Stimulated activated naive B cell treated with anti-CD40 and anti-IgM and Interleukin-4, amounts not matched to agents 10 μg/mL and 1 μg/mL and 100 μg/mL, for 72 hours (primary cell): ENCODE data around the gene NNT.
"Not testable (repeated sequence)": the region's sequence is repeated elsewhere in the genome, so short reads cannot be mapped to it uniquely, and the experiment has no call there.

Experiments
- ATAC-seq, 2 donors: fragments of 150-1000 bp; cut with Tn5 transposase; replicated peaks; 2 replicates each; pipeline ENCODE4 v1.10.0; 2021; ENCODE audit warnings: moderate library complexity in 1 of 2
- DNase-seq: peaks from one replicate; pipeline ENCODE4 v3.0.0; 2021
- H3K27ac Mint-ChIP-seq: one replicate; pipeline ENCODE4 v1.8.0; 2022; ENCODE audit warnings: mild to moderate bottlenecking, mixed read lengths
- H3K27me3 Mint-ChIP-seq, 2 donors: one replicate each; pipeline ENCODE4 v1.8.0; 2022; ENCODE audit warnings: mixed read lengths in 2 of 2
- H3K36me3 Mint-ChIP-seq, 2 donors: one replicate each; pipeline ENCODE4 v1.8.0; 2022; ENCODE audit warnings: mixed read lengths in 2 of 2, mild to moderate bottlenecking in 1 of 2
- H3K4me1 Mint-ChIP-seq, 2 donors: one replicate each; pipeline ENCODE4 v1.8.0; 2022; ENCODE audit warnings: mixed read lengths in 2 of 2, mild to moderate bottlenecking in 1 of 2
- H3K4me3 Mint-ChIP-seq, 2 donors: one replicate each; pipeline ENCODE4 v1.8.0; 2022; ENCODE audit warnings: mild to moderate bottlenecking in 2 of 2, mixed read lengths in 2 of 2, moderate library complexity in 1 of 2
- H3K9me3 Mint-ChIP-seq, 2 donors: one replicate each; pipeline ENCODE4 v1.8.0; 2022; ENCODE audit warnings: mixed read lengths in 2 of 2, mild to moderate bottlenecking in 1 of 2

Gene NNT

GRCh38 chr5:43648499-43649124 is 45.6 kb downstream of the NNT start:
- H3K4me3 Mint-ChIP-seq, result no peak overlapping the region
- no peak overlapping the region for H3K27ac Mint-ChIP-seq
- no peak for ATAC-seq
- H3K9me3 Mint-ChIP-seq, result no peaks in the 10 kb centered on the region
- no peak for DNase-seq
- no peaks in the 10 kb centered on the region for H3K4me1 Mint-ChIP-seq
- H3K36me3 Mint-ChIP-seq, result peaks cover 14 to 21% of the 10 kb centered on the region in 2 donors
- H3K27me3 Mint-ChIP-seq, result no peaks in the 10 kb centered on the region

GRCh38 chr5:43649256-43649655 is 46.3 kb downstream of the NNT start:
- H3K4me3 Mint-ChIP-seq, result no peak overlapping the region
- H3K4me1 Mint-ChIP-seq, result no peaks in the 10 kb centered on the region
- no peak for DNase-seq
- no peak for ATAC-seq
- H3K36me3 Mint-ChIP-seq, result peaks cover 14 to 24% of the 10 kb centered on the region in 2 donors
- H3K27ac Mint-ChIP-seq, result no peak overlapping the region
- H3K9me3 Mint-ChIP-seq, result no peaks in the 10 kb centered on the region
- no peaks in the 10 kb centered on the region for H3K27me3 Mint-ChIP-seq

GRCh38 chr5:43652537-43653302 is 49.7 kb downstream of the NNT start:
- no peaks in the 10 kb centered on the region for H3K9me3 Mint-ChIP-seq
- peaks cover 23 to 39% of the 10 kb centered on the region in 2 donors for H3K36me3 Mint-ChIP-seq
- H3K27ac Mint-ChIP-seq, result no peak overlapping the region
- DNase-seq (no peak), ATAC-seq (no peak)
- no peaks in the 10 kb centered on the region for H3K27me3 Mint-ChIP-seq
- no peak overlapping the region for H3K4me3 Mint-ChIP-seq
- no peaks in the 10 kb centered on the region for H3K4me1 Mint-ChIP-seq

GRCh38 chr5:43658509-43658908 is 55.5 kb downstream of the NNT start:
- Mint-ChIP-seq H3K4me3 (no peak overlapping the region), H3K4me1 (no peaks in the 10 kb centered on the region), H3K27ac (no peak overlapping the region), H3K27me3 (no peaks in the 10 kb centered on the region), H3K36me3 (peaks cover 37 to 63% of the 10 kb centered on the region in 2 donors), H3K9me3 (peaks cover 0 to 4% of the 10 kb centered on the region in 2 donors)
- ATAC-seq (no peak), DNase-seq (no peak)

GRCh38 chr5:43659075-43659474 is 56.1 kb downstream of the NNT start:
- DNase-seq, result no peak
- H3K27me3 Mint-ChIP-seq, result no peaks in the 10 kb centered on the region

GRCh38 chr5:43661102-43661501 is 58.1 kb downstream of the NNT start:
- no peak for ATAC-seq
- peaks cover 49 to 67% of the 10 kb centered on the region in 2 donors for H3K36me3 Mint-ChIP-seq
- peaks cover 0 to 4% of the 10 kb centered on the region in 2 donors for H3K9me3 Mint-ChIP-seq
- H3K27me3 Mint-ChIP-seq, result no peaks in the 10 kb centered on the region
- H3K4me1 Mint-ChIP-seq, result no peaks in the 10 kb centered on the region
- DNase-seq, result no peak
- H3K27ac Mint-ChIP-seq, result no peak overlapping the region
- H3K4me3 Mint-ChIP-seq, result no peak overlapping the region

More at GRCh38 chr5:43659075-43659474, 56.1 kb downstream of the NNT start:
- ATAC-seq, result no peak
- no peak overlapping the region for H3K4me3 Mint-ChIP-seq
- H3K4me1 Mint-ChIP-seq, result no peaks in the 10 kb centered on the region
- peaks cover 0 to 4% of the 10 kb centered on the region in 2 donors for H3K9me3 Mint-ChIP-seq
- H3K36me3 Mint-ChIP-seq, result peaks cover 39 to 67% of the 10 kb centered on the region in 2 donors
- no peak overlapping the region for H3K27ac Mint-ChIP-seq

GRCh38 chr5:43663916-43664315 is 60.9 kb downstream of the NNT start:
- H3K36me3 Mint-ChIP-seq, result peaks cover 49 to 73% of the 10 kb centered on the region in 2 donors
- H3K27ac Mint-ChIP-seq, result no peak overlapping the region
- no peaks in the 10 kb centered on the region for H3K27me3 Mint-ChIP-seq

GRCh38 chr5:43664501-43665040 is 61.6 kb downstream of the NNT start:
- peaks cover 0 to 2% of the 10 kb centered on the region in 2 donors for H3K4me1 Mint-ChIP-seq

More at GRCh38 chr5:43663916-43664315, 60.9 kb downstream of the NNT start:
- Mint-ChIP-seq H3K9me3 (peaks cover 0 to 4% of the 10 kb centered on the region in 2 donors), H3K4me1 (peaks cover 0 to 2% of the 10 kb centered on the region in 2 donors), H3K4me3 (no peak overlapping the region)
- no peak for DNase-seq
- ATAC-seq, result no peak

GRCh38 chr5:43665749-43666148 is 62.8 kb downstream of the NNT start:
- H3K27me3 Mint-ChIP-seq, DNase-seq, H3K4me3 Mint-ChIP-seq, H3K4me1 Mint-ChIP-seq, ATAC-seq, H3K9me3 Mint-ChIP-seq: not testable (repeated sequence)
- peaks cover 46 to 66% of the 10 kb centered on the region in 2 donors for H3K36me3 Mint-ChIP-seq
- peak overlapping the region; percentile 25 for H3K27ac Mint-ChIP-seq

More at GRCh38 chr5:43664501-43665040, 61.6 kb downstream of the NNT start:
- Mint-ChIP-seq H3K4me3 (no peak overlapping the region), H3K27me3 (no peaks in the 10 kb centered on the region), H3K36me3 (peaks cover 47 to 66% of the 10 kb centered on the region in 2 donors), H3K27ac (no peak overlapping the region), H3K9me3 (peaks cover 0 to 4% of the 10 kb centered on the region in 2 donors)
- no peak for DNase-seq
- no peak for ATAC-seq

- not testable (repeated sequence) for ATAC-seq, DNase-seq, H3K27me3 Mint-ChIP-seq, H3K9me3 Mint-ChIP-seq, H3K27ac Mint-ChIP-seq, H3K4me1 Mint-ChIP-seq, H3K4me3 Mint-ChIP-seq
- H3K36me3 Mint-ChIP-seq, result peaks cover 48 to 67% of the 10 kb centered on the region in 2 donors
Measured at GRCh38 chr5:43666728-43667127, 63.7 kb downstream of the NNT start.

GRCh38 chr5:43667379-43667778 is 64.4 kb downstream of the NNT start:
- not testable (repeated sequence) for H3K27me3 Mint-ChIP-seq, DNase-seq, H3K27ac Mint-ChIP-seq, ATAC-seq, H3K4me3 Mint-ChIP-seq, H3K9me3 Mint-ChIP-seq, H3K4me1 Mint-ChIP-seq
- peaks cover 51 to 68% of the 10 kb centered on the region in 2 donors for H3K36me3 Mint-ChIP-seq

GRCh38 chr5:43674536-43674935 is 71.6 kb downstream of the NNT start:
- Mint-ChIP-seq H3K9me3 (peaks cover 0 to 5% of the 10 kb centered on the region in 2 donors), H3K4me3 (no peak overlapping the region), H3K27me3 (no peaks in the 10 kb centered on the region), H3K4me1 (peaks cover 4 to 5% of the 10 kb centered on the region in 2 donors), H3K36me3 (peaks cover 33 to 37% of the 10 kb centered on the region in 2 donors), H3K27ac (no peak overlapping the region)
- DNase-seq, result no peak
- ATAC-seq, result no peak

- Mint-ChIP-seq H3K4me1 (peaks cover 2 to 4% of the 10 kb centered on the region in 2 donors), H3K36me3 (peaks cover 31 to 34% of the 10 kb centered on the region in 2 donors), H3K27ac (no peak overlapping the region), H3K4me3 (no peak overlapping the region), H3K27me3 (no peaks in the 10 kb centered on the region), H3K9me3 (peaks cover 0 to 3% of the 10 kb centered on the region in 2 donors)
- DNase-seq (no peak), ATAC-seq (no peak)
Measured at GRCh38 chr5:43675357-43675756, 72.4 kb downstream of the NNT start.

GRCh38 chr5:43676083-43676840 is 73.3 kb downstream of the NNT start:
- no peak overlapping the region for H3K27ac Mint-ChIP-seq
- H3K36me3 Mint-ChIP-seq, result peaks cover 26 to 31% of the 10 kb centered on the region in 2 donors
- H3K4me1 Mint-ChIP-seq, result no peaks in the 10 kb centered on the region
- ATAC-seq (no peak), DNase-seq (no peak)
- H3K27me3 Mint-ChIP-seq, result no peaks in the 10 kb centered on the region
- no peaks in the 10 kb centered on the region for H3K9me3 Mint-ChIP-seq
- no peak overlapping the region for H3K4me3 Mint-ChIP-seq
